ENCODE measurements around the gene SPOPL.

SPOPL gene

DNA sequence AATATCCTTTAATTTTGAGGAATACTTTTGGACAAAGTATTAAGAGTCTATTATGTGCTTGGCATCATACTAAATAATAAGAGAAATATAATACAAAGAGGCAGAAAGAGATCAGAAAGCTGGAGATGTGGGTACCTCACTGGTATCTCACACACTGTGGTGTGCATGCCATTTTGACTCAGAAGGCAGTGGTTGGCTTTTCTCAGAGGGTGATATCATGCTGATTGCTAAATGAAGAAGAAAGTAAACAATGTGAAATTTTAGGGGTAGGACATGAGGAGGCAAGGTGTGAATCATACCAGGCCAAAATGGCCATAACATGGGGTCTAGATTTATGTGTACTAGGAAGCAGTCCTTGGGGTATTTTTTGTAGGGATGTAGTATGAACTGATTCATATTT, 16.6 kb upstream of the SPOPL start:
- no peak overlapping the region for H3K4me3 ChIP-seq (replicated peaks in 1 of 2; ENCODE audit: low read depth in 2 of 2, low read length in 2 of 2)
- TF ChIP-seq, protein P1, sequence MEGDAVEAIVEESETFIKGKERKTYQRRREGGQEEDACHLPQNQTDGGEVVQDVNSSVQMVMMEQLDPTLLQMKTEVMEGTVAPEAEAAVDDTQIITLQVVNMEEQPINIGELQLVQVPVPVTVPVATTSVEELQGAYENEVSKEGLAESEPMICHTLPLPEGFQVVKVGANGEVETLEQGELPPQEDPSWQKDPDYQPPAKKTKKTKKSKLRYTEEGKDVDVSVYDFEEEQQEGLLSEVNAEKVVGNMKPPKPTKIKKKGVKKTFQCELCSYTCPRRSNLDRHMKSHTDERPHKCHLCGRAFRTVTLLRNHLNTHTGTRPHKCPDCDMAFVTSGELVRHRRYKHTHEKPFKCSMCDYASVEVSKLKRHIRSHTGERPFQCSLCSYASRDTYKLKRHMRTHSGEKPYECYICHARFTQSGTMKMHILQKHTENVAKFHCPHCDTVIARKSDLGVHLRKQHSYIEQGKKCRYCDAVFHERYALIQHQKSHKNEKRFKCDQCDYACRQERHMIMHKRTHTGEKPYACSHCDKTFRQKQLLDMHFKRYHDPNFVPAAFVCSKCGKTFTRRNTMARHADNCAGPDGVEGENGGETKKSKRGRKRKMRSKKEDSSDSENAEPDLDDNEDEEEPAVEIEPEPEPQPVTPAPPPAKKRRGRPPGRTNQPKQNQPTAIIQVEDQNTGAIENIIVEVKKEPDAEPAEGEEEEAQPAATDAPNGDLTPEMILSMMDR (IDR thresholded peaks at IDR 0.05; ENCODE audit: low read depth, low read length): no peak
- peak in 1 of 2 donors; percentile 40 for DNase-seq (ENCODE audit: low read depth in 2 of 2)

DNA sequence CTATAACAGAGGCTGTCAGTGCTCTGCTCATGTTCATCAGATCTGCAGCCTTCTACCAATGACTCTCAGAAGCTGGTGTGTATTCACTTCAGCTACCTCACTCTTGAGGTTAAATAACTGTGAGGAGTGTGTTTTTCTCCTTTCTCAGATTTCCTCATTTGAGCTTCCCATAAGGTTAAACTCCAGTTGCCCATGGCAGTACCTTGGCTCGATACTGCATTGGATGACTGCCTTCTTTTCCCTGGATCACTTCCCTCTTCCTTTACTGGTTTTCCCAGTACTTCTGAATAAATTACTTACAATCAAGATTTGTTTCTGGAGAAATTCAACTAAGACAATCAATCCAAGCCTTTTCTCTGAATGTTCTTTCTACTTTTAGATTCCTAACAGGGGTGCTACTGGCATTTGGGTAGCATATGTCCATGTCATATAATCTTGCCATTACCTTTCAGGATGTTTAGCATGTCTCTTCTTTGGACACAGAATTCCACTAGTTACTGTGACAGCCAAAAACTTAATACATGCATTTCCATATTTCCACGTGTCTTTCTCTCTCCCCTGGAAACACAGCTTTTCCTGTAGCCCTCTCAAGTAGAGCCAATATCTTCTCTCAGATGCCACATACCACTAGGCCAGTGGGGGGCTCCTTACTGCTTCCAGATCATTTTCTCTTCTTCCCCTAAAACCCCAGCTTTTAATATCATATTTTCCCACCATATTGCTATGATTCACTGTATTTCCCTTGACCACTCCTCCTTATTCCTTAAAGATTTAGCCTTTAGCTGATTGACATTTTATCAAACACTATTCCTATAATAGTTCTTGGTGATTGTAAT, 15.0 kb upstream of the SPOPL start:
- H3K4me3 ChIP-seq (replicated peaks in 1 of 2; ENCODE audit: low read depth in 2 of 2, low read length in 2 of 2): no peak overlapping the region
- TF ChIP-seq, protein P1 (IDR thresholded peaks at IDR 0.05; ENCODE audit: low read depth, low read length): no peak
- peak in 1 of 2 donors; percentile 18 for DNase-seq (ENCODE audit: low read depth in 2 of 2)

DNA sequence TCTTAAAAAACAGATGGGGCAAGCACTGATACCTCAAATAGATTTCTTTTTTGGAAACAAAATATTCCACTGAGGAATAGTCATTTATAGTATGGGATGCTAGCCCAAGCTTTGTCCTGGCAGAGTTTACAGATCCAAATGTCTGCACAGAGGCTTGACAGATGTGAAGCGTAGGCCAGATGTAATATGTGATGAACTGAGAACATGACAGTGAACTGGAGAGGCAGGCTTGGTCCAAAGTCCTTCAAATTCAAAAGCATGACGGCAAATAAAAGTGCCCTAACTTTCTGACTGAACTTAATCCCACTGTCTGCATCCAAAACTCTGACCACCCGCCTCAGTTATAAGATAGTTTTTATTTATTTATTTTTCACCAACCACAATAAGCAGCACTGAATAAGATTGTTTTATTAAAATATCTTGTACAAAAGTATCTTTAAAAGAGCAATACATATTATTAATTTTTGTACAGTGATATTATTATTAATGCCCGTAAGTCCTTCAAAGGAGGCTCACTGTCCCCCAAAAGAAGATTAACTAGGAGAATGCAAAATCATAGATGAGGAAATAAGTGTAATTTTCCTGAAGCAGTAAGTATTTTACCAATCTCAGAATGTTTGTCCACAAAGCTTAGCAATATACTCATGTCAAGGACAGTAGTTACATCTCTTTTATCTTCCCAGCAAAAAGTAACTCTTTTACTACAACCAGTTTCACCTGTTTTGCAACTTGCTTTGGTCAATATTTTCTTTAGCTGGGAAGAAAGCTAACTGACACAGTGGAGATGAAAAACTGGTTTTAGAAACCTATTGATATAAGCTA, 10.7 kb upstream of the SPOPL start:
- TF ChIP-seq, protein P1 (IDR thresholded peaks at IDR 0.05; ENCODE audit: low read depth, low read length): no peak
- DNase-seq (ENCODE audit: low read depth in 2 of 2): no peak
- no peak overlapping the region for H3K4me3 ChIP-seq (replicated peaks in 1 of 2; ENCODE audit: low read depth in 2 of 2, low read length in 2 of 2)

DNA sequence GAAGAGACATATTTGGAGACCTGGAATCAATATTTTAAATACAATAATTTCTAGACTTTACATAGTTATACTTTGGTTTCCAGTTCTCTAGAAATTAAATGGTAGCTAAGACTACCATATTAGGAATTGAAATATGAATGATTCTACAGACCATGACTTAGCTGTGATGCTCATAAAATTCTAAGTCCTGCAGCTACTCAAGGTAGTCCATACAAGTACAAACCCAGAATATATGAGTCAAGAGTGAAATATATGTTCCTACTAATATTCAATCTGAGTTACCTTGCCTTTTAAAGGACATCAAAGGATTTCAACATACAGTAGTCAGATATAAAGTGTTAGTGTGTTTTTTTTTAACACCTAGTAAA, 10.1 kb upstream of the SPOPL start:
- TF ChIP-seq, protein P1 (IDR thresholded peaks at IDR 0.05; ENCODE audit: low read depth, low read length): no peak
- no peak for DNase-seq (ENCODE audit: low read depth in 2 of 2)
- H3K4me3 ChIP-seq (replicated peaks in 1 of 2; ENCODE audit: low read depth in 2 of 2, low read length in 2 of 2): no peak overlapping the region

DNA sequence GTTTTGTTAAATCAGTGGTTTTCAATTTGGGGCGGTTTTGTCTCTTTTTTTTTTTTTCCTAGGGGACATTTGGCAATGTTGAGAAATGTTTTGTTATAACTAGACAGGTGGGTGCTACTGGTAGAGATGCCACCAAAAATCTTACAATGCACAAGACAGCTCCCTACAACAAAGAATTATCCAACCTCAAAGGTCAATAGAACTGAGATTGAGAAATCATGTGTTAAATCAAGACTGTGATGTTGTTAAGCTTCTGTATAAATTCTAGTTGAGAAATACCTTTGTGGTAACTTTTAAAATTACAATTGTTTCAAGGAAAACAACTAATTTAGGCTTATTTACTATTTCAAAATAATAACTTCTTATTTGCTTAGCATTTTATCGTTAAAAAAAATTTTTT, 9.4 kb upstream of the SPOPL start:
- TF ChIP-seq, protein P1 (IDR thresholded peaks at IDR 0.05; ENCODE audit: low read depth, low read length): no peak
- H3K4me3 ChIP-seq (replicated peaks in 1 of 2; ENCODE audit: low read depth in 2 of 2, low read length in 2 of 2): no peak overlapping the region
- no peak for DNase-seq (ENCODE audit: low read depth in 2 of 2)

DNA sequence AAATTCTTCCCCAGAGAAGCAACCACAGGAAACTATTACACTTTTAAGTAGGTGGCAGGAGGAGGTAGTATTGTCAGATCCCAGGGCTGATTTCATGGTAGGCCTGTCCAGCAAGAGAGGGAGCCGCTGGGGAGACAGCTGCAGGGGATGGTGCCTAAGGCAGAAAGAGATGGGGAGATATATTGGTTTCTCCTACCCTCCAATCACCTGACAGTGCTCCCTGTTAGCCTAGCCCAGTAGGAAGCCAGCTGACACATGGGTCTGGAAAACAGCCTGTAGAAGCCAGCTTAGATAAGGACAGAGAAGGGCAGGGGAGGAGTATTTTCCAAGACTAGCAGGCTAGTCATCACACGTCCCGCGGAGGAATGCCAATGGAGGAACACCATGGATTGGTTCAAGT, 8.2 kb upstream of the SPOPL start:
- TF ChIP-seq, protein P1 (IDR thresholded peaks at IDR 0.05; ENCODE audit: low read depth, low read length): no peak
- no peak for DNase-seq (ENCODE audit: low read depth in 2 of 2)
- H3K4me3 ChIP-seq (replicated peaks in 1 of 2; ENCODE audit: low read depth in 2 of 2, low read length in 2 of 2): no peak overlapping the region
